Mesodermal cell (in vitro differentiated cells): ENCODE measurements around the gene LSM12.
"Not testable (repeated sequence)": the region's sequence is repeated elsewhere in the genome, so short reads cannot be mapped to it uniquely, and the experiment has no call there.

ENCODE experiments used
- H3K27ac ChIP-seq: 2 replicates; pipeline ENCODE4 v1.7.0; 2013; ENCODE audit warnings: mild to moderate bottlenecking, low read depth, low read length, moderate library complexity; ENCODE audit not compliant: severe bottlenecking
- H3K36me3 ChIP-seq: 2 replicates; pipeline ENCODE4 v1.7.1; 2013; ENCODE audit warnings: mild to moderate bottlenecking, low read length, moderate library complexity; ENCODE audit not compliant: control insufficient read depth, insufficient read depth
- H3K4me1 ChIP-seq: one replicate; pipeline ENCODE4 v1.7.1; 2013; ENCODE audit warnings: mild to moderate bottlenecking, low read length; ENCODE audit not compliant: insufficient read depth, control insufficient read depth, poor library complexity, severe bottlenecking
- H3K4me3 ChIP-seq: 2 replicates; pipeline ENCODE4 v1.7.0; 2013; ENCODE audit warnings: low read length, control low read depth, mild to moderate bottlenecking; ENCODE audit not compliant: insufficient read depth, poor library complexity, severe bottlenecking; ENCODE audit errors: extremely low read depth
- H3K9me3 ChIP-seq: 2 replicates; pipeline ENCODE4 v1.7.1; 2013; ENCODE audit warnings: mild to moderate bottlenecking, low read length, moderate library complexity; ENCODE audit not compliant: control insufficient read depth
- WGBS, 2 experiments: methylation state at CpG; one replicate each; pipeline ENCODE4 v1.1.5; 2013; ENCODE audit warnings: missing lambda C conversion rate in 2 of 2; ENCODE audit not compliant: insufficient coverage in 2 of 2; 5-methylcytosine and 5-hydroxymethylcytosine counted together

The LSM12 gene

DNA sequence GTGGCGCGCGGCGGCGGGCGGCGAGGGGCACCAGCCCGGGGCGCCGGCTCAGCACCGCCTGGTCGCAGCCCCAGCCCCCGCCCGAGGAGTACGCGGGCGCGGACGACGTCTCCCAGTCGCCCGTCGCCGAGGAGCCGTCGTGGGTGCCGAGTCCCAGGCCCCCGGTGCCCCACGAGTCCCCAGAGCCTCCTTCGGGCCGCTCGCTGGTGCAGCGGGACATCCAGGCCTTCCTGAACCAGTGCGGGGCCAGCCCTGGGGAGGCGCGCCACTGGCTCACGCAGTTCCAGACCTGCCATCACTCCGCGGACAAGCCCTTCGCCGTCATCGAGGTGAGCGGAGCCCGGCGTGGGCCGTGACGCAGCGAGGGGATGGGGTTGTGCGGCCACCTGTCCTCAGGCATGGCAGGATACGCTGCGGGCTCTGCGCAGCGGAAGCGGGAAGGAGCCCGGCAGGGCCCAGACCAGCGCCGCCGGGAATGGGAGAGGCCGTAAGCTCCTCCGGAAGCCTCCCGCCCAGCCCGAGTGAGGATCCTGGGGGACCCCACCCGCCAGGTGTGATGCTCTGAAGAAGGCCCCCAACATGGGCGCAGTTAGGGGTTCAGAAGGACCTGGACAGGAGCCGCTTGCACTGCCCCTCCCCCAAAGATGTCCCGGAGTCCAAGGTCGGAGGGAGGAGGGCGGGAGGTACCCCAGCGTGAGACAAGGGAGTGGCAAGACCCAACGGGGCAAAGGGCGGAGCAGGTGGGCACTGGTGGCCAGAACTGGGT lies 61.5 kb downstream of the LSM12 start:
- Histone ChIP-seq H3K4me1 (peaks cover 18% of the 10 kb centered on the region), H3K36me3 (no peaks in the 10 kb centered on the region)
- WGBS, 2 experiments, result 2 to 3% methylated on average over 59 to 67 of the region's 71 CpGs

DNA sequence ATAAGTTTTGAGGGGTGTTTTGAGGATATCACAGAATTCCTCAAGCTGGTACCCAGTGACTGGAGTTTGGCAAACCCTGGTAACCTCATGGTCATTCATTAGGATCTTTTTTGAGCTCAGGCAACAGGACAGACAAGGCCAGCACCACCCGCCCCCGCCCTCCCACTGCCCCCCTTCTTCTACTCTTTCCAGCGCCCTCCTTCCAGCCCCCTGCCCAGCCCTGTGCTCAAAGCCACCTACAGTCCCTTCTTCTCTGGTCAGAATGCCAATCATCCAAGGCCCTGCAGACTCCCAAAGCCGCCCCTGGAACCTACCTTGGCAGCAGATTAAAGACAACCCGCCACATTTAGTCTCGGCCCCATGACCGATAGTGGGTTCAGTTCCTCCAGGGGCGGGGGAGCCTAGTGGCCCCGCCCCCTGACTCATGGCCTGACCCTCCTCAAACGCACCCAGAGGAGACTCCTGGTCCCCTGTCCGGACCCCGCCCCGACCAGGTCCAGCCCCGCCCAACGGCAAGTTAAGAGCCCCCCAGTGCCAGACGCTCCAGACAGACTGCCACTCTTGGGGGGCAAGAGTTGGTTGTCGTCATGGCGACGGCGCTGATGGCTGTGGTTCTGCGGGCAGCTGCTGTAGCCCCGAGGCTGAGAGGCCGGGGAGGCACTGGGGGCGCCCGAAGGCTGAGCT lies 62.3 kb downstream of the LSM12 start, which contains the start of gene NAGS:
TSS of gene NAGS (plus strand) at position 546 of the 684 bp plus-strand sequence. CDS start at position 588, 42 bp downstream.
- 2 to 6% methylated on average over 14 to 21 of the region's 25 CpGs for WGBS, 2 experiments
- H3K4me1 ChIP-seq, result peaks cover 13% of the 10 kb centered on the region
- peak within 1 kb of the TSS; percentile 28 for H3K4me3 ChIP-seq
- no peak within 1 kb of the TSS for H3K27ac ChIP-seq
- H3K36me3 ChIP-seq, result no peaks in the 10 kb centered on the region
- no peaks in the 10 kb centered on the region for H3K9me3 ChIP-seq

More for the DNA sequence above, 61.5 kb downstream of the LSM12 start:
- no peak overlapping the region for H3K27ac ChIP-seq
- H3K9me3 ChIP-seq, result no peaks in the 10 kb centered on the region
- peak overlapping the region; percentile 28 for H3K4me3 ChIP-seq

GRCh38 chr17:44002141-44002848 lies 64.2 kb downstream of the LSM12 start:
- 73 to 77% methylated on average over 3 to 6 of the region's 9 CpGs for WGBS, 2 experiments
- H3K4me3 ChIP-seq, result no peak overlapping the region
- no peak overlapping the region for H3K27ac ChIP-seq
- H3K9me3 ChIP-seq, result no peaks in the 10 kb centered on the region
- H3K36me3 ChIP-seq, result no peaks in the 10 kb centered on the region
- H3K4me1 ChIP-seq, result peaks cover 13% of the 10 kb centered on the region

GRCh38 chr17:44001461-44001920 lies 65.0 kb downstream of the LSM12 start:
- 94 to 100% methylated on average over 2 of the region's 2 CpGs for WGBS, 2 experiments
- Histone ChIP-seq H3K9me3 (no peaks in the 10 kb centered on the region), H3K4me1 (peaks cover 13% of the 10 kb centered on the region), H3K27ac (no peak overlapping the region), H3K36me3 (no peaks in the 10 kb centered on the region), H3K4me3 (no peak overlapping the region)

- Histone ChIP-seq H3K4me3 (no peak overlapping the region), H3K36me3 (no peaks in the 10 kb centered on the region), H3K9me3 (no peaks in the 10 kb centered on the region), H3K27ac (no peak overlapping the region), H3K4me1 (peaks cover 13% of the 10 kb centered on the region)
- WGBS, 2 experiments, result 74 to 87% methylated on average over 3 to 6 of the region's 6 CpGs
These were observed 65.5 kb downstream of the LSM12 start for GRCh38 chr17:44000871-44001460.

- Histone ChIP-seq H3K4me1 (peaks cover 13% of the 10 kb centered on the region), H3K9me3 (no peaks in the 10 kb centered on the region), H3K36me3 (no peaks in the 10 kb centered on the region), H3K4me3 (no peak overlapping the region), H3K27ac (no peak overlapping the region)
- 85 to 96% methylated on average over 10 of the region's 12 CpGs for WGBS, 2 experiments
These were observed 66.2 kb downstream of the LSM12 start for GRCh38 chr17:44000141-44000860.

GRCh38 chr17:43999024-43999423 lies 67.4 kb downstream of the LSM12 start:
- WGBS, 2 experiments, result 90 to 91% methylated on average over 4 of the region's 4 CpGs
- Histone ChIP-seq H3K4me3 (no peak overlapping the region), H3K36me3 (no peaks in the 10 kb centered on the region), H3K9me3 (no peaks in the 10 kb centered on the region), H3K4me1 (peaks cover 1% of the 10 kb centered on the region), H3K27ac (no peak overlapping the region)

- Histone ChIP-seq H3K27ac (no peak overlapping the region), H3K4me1 (no peaks in the 10 kb centered on the region), H3K36me3 (no peaks in the 10 kb centered on the region), H3K9me3 (no peaks in the 10 kb centered on the region), H3K4me3 (no peak overlapping the region)
- WGBS, 2 experiments, result 83 to 100% methylated on average over 1 to 2 of the region's 3 CpGs
These were observed 67.9 kb downstream of the LSM12 start for GRCh38 chr17:43998552-43998951.

DNA sequence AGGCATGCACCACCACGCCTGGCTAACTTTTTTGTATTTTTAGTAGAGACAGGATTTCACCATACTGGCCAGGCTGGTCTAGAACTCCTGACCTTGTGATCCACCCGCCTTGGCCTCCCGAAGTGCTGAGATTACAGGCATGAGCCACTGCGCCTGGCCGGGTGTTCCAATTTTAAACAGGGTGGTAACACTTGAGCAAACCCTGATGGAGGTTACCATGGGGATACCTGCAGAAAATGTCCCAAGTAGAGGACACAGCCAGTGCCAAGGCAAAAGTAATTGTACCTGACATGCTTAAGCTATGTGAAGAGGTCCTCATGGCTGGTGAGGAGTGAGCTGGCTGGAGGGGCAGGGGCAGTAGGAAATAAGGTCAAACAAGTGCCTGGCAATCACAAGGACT lies 69.3 kb downstream of the LSM12 start:
- not testable (repeated sequence) for H3K27ac ChIP-seq, H3K4me3 ChIP-seq, H3K4me1 ChIP-seq, H3K36me3 ChIP-seq, H3K9me3 ChIP-seq
- 91% methylated on average over 5 of the region's 5 CpGs for WGBS, 2 experiments

GRCh38 chr17:43995150-43995471 lies 71.4 kb downstream of the LSM12 start:
- no peaks in the 10 kb centered on the region for H3K9me3 ChIP-seq
- peak overlapping the region; percentile 24 for H3K4me3 ChIP-seq
- H3K36me3 ChIP-seq, result no peaks in the 10 kb centered on the region
- 28 to 33% methylated on average over 7 to 8 of the region's 12 CpGs for WGBS, 2 experiments
- no peaks in the 10 kb centered on the region for H3K4me1 ChIP-seq
- no peak overlapping the region for H3K27ac ChIP-seq
